DOHH2 (cell line): Measurements from ENCODE around the gene SEC62.
A peak's percentile ranks its signal among the peaks of the same experiment; 100 is the strongest.

ENCODE experiments used
- H3F3A ChIP-seq: fragments of 200-600 bp; sonication (generic), shearing (Covaris generic); 2 replicates; pipeline ENCODE4 v1.6.0; 2016; ENCODE audit warnings: antibody characterized with exemption, mild to moderate bottlenecking; ENCODE audit not compliant: control insufficient read depth, insufficient read depth
- H3K27ac ChIP-seq: fragments of 200-600 bp; sonication (generic); 2 replicates; pipeline ENCODE4 v1.5.1; 2014; ENCODE audit warnings: low read depth, mild to moderate bottlenecking, low read length, moderate library complexity
- H3K27me3 ChIP-seq: fragments of 200-600 bp; sonication (generic); 2 replicates; pipeline ENCODE4 v1.6.1; 2014; ENCODE audit warnings: mild to moderate bottlenecking, low read length, mixed read lengths; ENCODE audit not compliant: control insufficient read depth
- H3K36me3 ChIP-seq: fragments of 200-600 bp; sonication (generic); 2 replicates; pipeline ENCODE4 v1.6.1; 2014; ENCODE audit warnings: mild to moderate bottlenecking, low read length, moderate library complexity, mixed read lengths; ENCODE audit not compliant: control insufficient read depth
- H3K4me1 ChIP-seq: fragments of 200-600 bp; sonication (generic); 2 replicates; pipeline ENCODE4 v1.6.1; 2014; ENCODE audit warnings: mild to moderate bottlenecking, low read length, mixed read lengths; ENCODE audit not compliant: control insufficient read depth
- H3K4me2 ChIP-seq: fragments of 200-600 bp; sonication (generic); 2 replicates; pipeline ENCODE4 v1.6.0; 2014; ENCODE audit warnings: mild to moderate bottlenecking, low read length, moderate library complexity
- H3K4me3 ChIP-seq: fragments of 200-600 bp; sonication (generic); 2 replicates; pipeline ENCODE4 v1.5.1; 2014; ENCODE audit warnings: mild to moderate bottlenecking, low read length, mixed read lengths
- H3K79me2 ChIP-seq: fragments of 200-600 bp; sonication (generic); 2 replicates; pipeline ENCODE4 v1.6.1; 2014; ENCODE audit warnings: mild to moderate bottlenecking, low read length, mixed read lengths; ENCODE audit not compliant: control insufficient read depth
- H3K9me2 ChIP-seq: fragments of 200-600 bp; sonication (generic); replicated peaks from 2 replicates; pipeline ENCODE4 v1.6.1; 2014; ENCODE audit warnings: mild to moderate bottlenecking, low read length, mixed read lengths; ENCODE audit not compliant: control insufficient read depth
- H3K9me3 ChIP-seq: fragments of 200-600 bp; sonication (generic); 2 replicates; pipeline ENCODE4 v1.6.1; 2014; ENCODE audit warnings: antibody characterized with exemption, low read length, mixed read lengths; ENCODE audit not compliant: control insufficient read depth, insufficient read depth
- H4K20me1 ChIP-seq: fragments of 200-600 bp; sonication (generic); 2 replicates; pipeline ENCODE4 v1.6.0; 2014; ENCODE audit warnings: low read depth, mild to moderate bottlenecking, antibody characterized with exemption, low read length, moderate library complexity; ENCODE audit not compliant: control insufficient read depth, insufficient read depth
- CTCF ChIP-seq: fragments of 200-600 bp; sonication (generic); IDR thresholded peaks from one replicate; pipeline ENCODE4 v1.5.1; 2014; ENCODE audit warnings: antibody characterized with exemption, mild to moderate bottlenecking, low read depth, low read length; ENCODE audit not compliant: poor library complexity, severe bottlenecking
- EZH2phosphoT487 ChIP-seq: fragments of 200-600 bp; sonication (generic); IDR thresholded peaks from 2 replicates; pipeline ENCODE4 v1.6.1; 2017; ENCODE audit warnings: borderline replicate concordance, mild to moderate bottlenecking, antibody characterized with exemption, low read length, moderate library complexity, mixed read lengths

Gene SEC62

GRCh38 chr3:170002231-170002630, 35.6 kb downstream of the SEC62 start:
- peak overlapping the region; percentile 54; the same call in 1 of the 2 replicates for H3K27ac ChIP-seq

GRCh38 chr3:170002879-170003278, 36.3 kb downstream of the SEC62 start:
- H3K9me2 ChIP-seq, result no peaks in the 10 kb centered on the region
- H3K27me3 ChIP-seq, result no peaks in the 10 kb centered on the region
- H3F3A ChIP-seq, result peaks cover 26% of the 10 kb centered on the region
- H3K4me2 ChIP-seq, result peak overlapping the region; percentile 67
- no peaks in the 10 kb centered on the region for H3K79me2 ChIP-seq
- H3K9me3 ChIP-seq, result no peaks in the 10 kb centered on the region
- H3K27ac ChIP-seq, result peak overlapping the region; percentile 54
- peaks cover 44% of the 10 kb centered on the region for H3K4me1 ChIP-seq
- peaks cover 9% of the 10 kb centered on the region for H3K36me3 ChIP-seq
- H3K4me3 ChIP-seq, result peak overlapping the region; percentile 53
- TF ChIP-seq CTCF (no peak), EZH2phosphoT487 (no peak)
- no peaks in the 10 kb centered on the region for H4K20me1 ChIP-seq

More at GRCh38 chr3:170002231-170002630, 35.6 kb downstream of the SEC62 start:
- peaks cover 26% of the 10 kb centered on the region for H3F3A ChIP-seq
- H3K36me3 ChIP-seq, result peaks cover 10% of the 10 kb centered on the region
- TF ChIP-seq CTCF (no peak), EZH2phosphoT487 (no peak)
- H3K79me2 ChIP-seq, result no peaks in the 10 kb centered on the region
- peaks cover 42% of the 10 kb centered on the region for H3K4me1 ChIP-seq
- H3K9me2 ChIP-seq, result no peaks in the 10 kb centered on the region
- H3K4me3 ChIP-seq, result peak overlapping the region; percentile 53; the same call in 1 of the 2 replicates
- peak overlapping the region; percentile 67 for H3K4me2 ChIP-seq
- no peaks in the 10 kb centered on the region for H3K9me3 ChIP-seq
- no peaks in the 10 kb centered on the region for H3K27me3 ChIP-seq
- H4K20me1 ChIP-seq, result no peaks in the 10 kb centered on the region

GRCh38 chr3:170003881-170004356, 37.3 kb downstream of the SEC62 start:
- no peak overlapping the region for H3K27ac ChIP-seq

More at GRCh38 chr3:170003881-170004356, 37.3 kb downstream of the SEC62 start:
- no peaks in the 10 kb centered on the region for H3K79me2 ChIP-seq
- peaks cover 44% of the 10 kb centered on the region for H3K4me1 ChIP-seq
- H3K4me2 ChIP-seq, result no peak overlapping the region
- H3K9me3 ChIP-seq, result no peaks in the 10 kb centered on the region
- no peak for TF ChIP-seq CTCF
- no peaks in the 10 kb centered on the region for H3K27me3 ChIP-seq
- H4K20me1 ChIP-seq, result no peaks in the 10 kb centered on the region
- no peaks in the 10 kb centered on the region for H3K9me2 ChIP-seq
- H3K4me3 ChIP-seq, result 0 out of 2 replicates have a peak overlapping the region, but pooled peaks have one; percentile 53
- H3K36me3 ChIP-seq, result peaks cover 5% of the 10 kb centered on the region
- peaks cover 17% of the 10 kb centered on the region for H3F3A ChIP-seq
